DND-41 (cell line): Measurements from ENCODE around the gene HNRNPH1.
A peak's percentile ranks its signal among the peaks of the same experiment; 100 is the strongest.
"Not testable (repeated sequence)": the region's sequence is repeated elsewhere in the genome, so short reads cannot be mapped to it uniquely, and the experiment has no call there.

Experiments
- ATAC-seq: fragments of 200-7000 bp; cut with Tn5 transposase; 3 replicates; pipeline ENCODE4 v1.9.1; 2021; ENCODE audit warnings: low read depth; ENCODE audit not compliant: insufficient read depth
- DNase-seq: peaks from one replicate; pipeline ENCODE4 v3.0.0-alpha.2; 2020
- H2AFZ ChIP-seq: 2 replicates; pipeline ENCODE4 v1.6.0; 2012; ENCODE audit warnings: low read depth, low read length
- H3K27ac ChIP-seq: 2 replicates; pipeline ENCODE4 v1.5.1; 2012; ENCODE audit warnings: low read length, inconsistent platforms
- H3K27me3 ChIP-seq: fragments of 200-600 bp; sonication (generic); 2 replicates; pipeline ENCODE4 v1.6.0; 2012; ENCODE audit warnings: low read length, mild to moderate bottlenecking, inconsistent platforms; ENCODE audit not compliant: insufficient read depth, poor library complexity
- H3K36me3 ChIP-seq: 2 replicates; pipeline ENCODE4 v1.5.1; 2012; ENCODE audit warnings: low read length, inconsistent platforms; ENCODE audit not compliant: insufficient read depth
- H3K4me1 ChIP-seq: 2 replicates; pipeline ENCODE4 v1.5.1; 2012; ENCODE audit warnings: mild to moderate bottlenecking, low read length; ENCODE audit not compliant: insufficient read depth
- H3K4me2 ChIP-seq: 2 replicates; pipeline ENCODE4 v1.6.0; 2012; ENCODE audit warnings: mild to moderate bottlenecking, moderate library complexity, low read length, inconsistent platforms; ENCODE audit not compliant: insufficient read depth
- H3K4me3 ChIP-seq, 2 experiments: fragments of 200-600 bp in 1 of 2; shearing (Covaris generic) in 1 of 2; 2 replicates each; pipeline ENCODE4 v1.5.1; 2012 to 2016; ENCODE audit warnings: inconsistent platforms in 2 of 2, low read length in 2 of 2, mild to moderate bottlenecking in 2 of 2, low read depth in 1 of 2, moderate library complexity in 1 of 2
- H3K79me2 ChIP-seq: 2 replicates; pipeline ENCODE4 v1.6.0; 2012; ENCODE audit warnings: low read length, inconsistent platforms; ENCODE audit not compliant: insufficient read depth
- H3K9ac ChIP-seq: 2 replicates; pipeline ENCODE4 v1.6.0; 2012; ENCODE audit warnings: low read depth, mild to moderate bottlenecking, inconsistent platforms, low read length, moderate library complexity
- H3K9me3 ChIP-seq: 2 replicates; pipeline ENCODE4 v1.5.1; 2012; ENCODE audit warnings: low read length, moderate library complexity, mild to moderate bottlenecking, inconsistent platforms; ENCODE audit not compliant: insufficient read depth, severe bottlenecking
- H4K20me1 ChIP-seq: 2 replicates; pipeline ENCODE4 v1.6.0; 2012; ENCODE audit warnings: low read length; ENCODE audit not compliant: insufficient read depth
- EZH2 ChIP-seq: IDR thresholded peaks from 3 replicates; pipeline ENCODE4 v1.6.1; 2012; ENCODE audit warnings: borderline replicate concordance, low read depth, mild to moderate bottlenecking, moderate library complexity, low read length, inconsistent platforms; ENCODE audit not compliant: severe bottlenecking
- TF ChIP-seq, protein P1 (sequence below): IDR thresholded peaks from 2 replicates; pipeline ENCODE4 v1.5.1; 2012; ENCODE audit warnings: borderline replicate concordance, low read length, moderate library complexity, mild to moderate bottlenecking; ENCODE audit not compliant: poor library complexity, severe bottlenecking; ENCODE audit errors: extremely low read depth

HNRNPH1 gene, protein sequence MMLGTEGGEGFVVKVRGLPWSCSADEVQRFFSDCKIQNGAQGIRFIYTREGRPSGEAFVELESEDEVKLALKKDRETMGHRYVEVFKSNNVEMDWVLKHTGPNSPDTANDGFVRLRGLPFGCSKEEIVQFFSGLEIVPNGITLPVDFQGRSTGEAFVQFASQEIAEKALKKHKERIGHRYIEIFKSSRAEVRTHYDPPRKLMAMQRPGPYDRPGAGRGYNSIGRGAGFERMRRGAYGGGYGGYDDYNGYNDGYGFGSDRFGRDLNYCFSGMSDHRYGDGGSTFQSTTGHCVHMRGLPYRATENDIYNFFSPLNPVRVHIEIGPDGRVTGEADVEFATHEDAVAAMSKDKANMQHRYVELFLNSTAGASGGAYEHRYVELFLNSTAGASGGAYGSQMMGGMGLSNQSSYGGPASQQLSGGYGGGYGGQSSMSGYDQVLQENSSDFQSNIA

DNA sequence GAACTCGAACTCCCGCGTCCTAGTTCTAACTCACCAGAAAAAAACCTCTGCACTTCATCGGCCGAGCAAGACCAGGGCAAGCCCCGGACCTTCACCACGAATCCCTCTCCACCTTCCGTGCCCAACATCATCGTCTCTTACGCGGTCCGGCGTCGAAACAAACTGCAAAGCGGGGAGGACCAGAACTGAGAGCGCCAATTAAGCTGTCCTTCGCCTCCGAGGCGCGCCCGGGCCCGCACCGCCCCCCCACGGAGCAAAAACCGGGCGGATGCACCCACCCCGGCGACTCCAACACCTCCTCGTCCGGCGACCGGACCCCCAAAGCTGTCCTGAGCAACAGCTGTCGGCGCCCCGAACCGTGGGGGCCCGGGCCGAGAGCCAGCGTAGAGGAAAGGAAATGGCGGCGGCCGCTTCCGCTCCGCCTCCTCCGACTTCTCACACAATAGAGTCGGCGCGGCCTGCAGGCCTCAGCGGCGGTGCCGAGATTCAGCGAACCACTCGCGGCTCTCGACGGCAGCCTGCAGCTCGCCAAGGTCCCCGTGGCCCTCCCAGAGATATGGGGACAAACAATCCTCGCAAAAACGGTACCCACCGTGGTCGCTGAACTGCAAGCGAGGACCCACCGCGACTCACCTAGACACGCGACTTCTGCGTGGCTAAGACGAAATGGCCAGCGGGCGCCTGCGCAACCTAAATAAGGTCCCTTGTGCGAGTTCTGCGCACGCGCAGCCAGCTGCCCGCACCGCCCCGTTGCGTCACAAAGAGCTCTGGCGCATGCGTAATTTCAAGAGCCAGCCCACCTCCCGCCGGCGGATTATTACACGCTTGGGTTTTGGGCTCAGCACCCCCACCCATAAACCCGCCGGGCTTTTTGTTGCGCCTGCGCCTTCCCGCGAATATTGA, at the start of gene HNRNPH1:
HNRNPH1 (minus strand) TSS at position 669 of the 903 bp plus-strand sequence; CDS start at position 131, 538 bp downstream.
- TF ChIP-seq, protein P1, sequence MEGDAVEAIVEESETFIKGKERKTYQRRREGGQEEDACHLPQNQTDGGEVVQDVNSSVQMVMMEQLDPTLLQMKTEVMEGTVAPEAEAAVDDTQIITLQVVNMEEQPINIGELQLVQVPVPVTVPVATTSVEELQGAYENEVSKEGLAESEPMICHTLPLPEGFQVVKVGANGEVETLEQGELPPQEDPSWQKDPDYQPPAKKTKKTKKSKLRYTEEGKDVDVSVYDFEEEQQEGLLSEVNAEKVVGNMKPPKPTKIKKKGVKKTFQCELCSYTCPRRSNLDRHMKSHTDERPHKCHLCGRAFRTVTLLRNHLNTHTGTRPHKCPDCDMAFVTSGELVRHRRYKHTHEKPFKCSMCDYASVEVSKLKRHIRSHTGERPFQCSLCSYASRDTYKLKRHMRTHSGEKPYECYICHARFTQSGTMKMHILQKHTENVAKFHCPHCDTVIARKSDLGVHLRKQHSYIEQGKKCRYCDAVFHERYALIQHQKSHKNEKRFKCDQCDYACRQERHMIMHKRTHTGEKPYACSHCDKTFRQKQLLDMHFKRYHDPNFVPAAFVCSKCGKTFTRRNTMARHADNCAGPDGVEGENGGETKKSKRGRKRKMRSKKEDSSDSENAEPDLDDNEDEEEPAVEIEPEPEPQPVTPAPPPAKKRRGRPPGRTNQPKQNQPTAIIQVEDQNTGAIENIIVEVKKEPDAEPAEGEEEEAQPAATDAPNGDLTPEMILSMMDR: peak; percentile 10
- TF ChIP-seq EZH2: no peak
- ATAC-seq: peak; percentile 71
- H4K20me1 ChIP-seq: peaks cover 50% of the 10 kb centered on the region
- H2AFZ ChIP-seq: peak within 1 kb of the TSS; percentile 81
- H3K4me2 ChIP-seq: peak within 1 kb of the TSS; percentile 89
- no peaks in the 10 kb centered on the region for H3K9me3 ChIP-seq
- DNase-seq: peak; percentile 99
- H3K4me1 ChIP-seq: peaks cover 49% of the 10 kb centered on the region
- peak within 1 kb of the TSS; percentile 98 for H3K27ac ChIP-seq
- H3K27me3 ChIP-seq: no peaks in the 10 kb centered on the region
- peak within 1 kb of the TSS; percentile 100 for H3K9ac ChIP-seq
- H3K36me3 ChIP-seq: peaks cover 50% of the 10 kb centered on the region
- H3K79me2 ChIP-seq: peaks cover 74% of the 10 kb centered on the region
- peak within 1 kb of the TSS; percentile 82 to 85 for H3K4me3 ChIP-seq

DNA sequence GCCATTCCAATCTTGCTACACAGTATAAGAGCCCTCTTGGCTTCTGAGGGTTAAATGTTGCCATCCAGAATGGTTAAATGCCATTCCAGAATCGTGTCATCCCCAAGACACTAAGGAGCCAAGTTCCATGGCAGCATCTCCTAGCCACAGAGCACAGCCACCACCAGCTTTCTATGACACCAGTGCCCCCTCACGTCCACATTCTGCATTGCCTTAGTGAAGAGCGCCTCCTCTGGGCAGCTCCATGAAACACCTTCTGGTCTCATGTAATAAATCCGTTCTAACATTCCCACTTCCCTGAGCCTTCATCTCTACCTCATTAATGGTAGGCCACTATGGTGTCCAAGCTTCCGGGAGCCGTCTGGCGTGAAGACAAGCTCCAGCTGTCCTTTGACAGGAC, 44.9 kb upstream of the HNRNPH1 start:
- H3K9ac ChIP-seq: no peak overlapping the region
- H3K4me2 ChIP-seq: no peak overlapping the region
- ATAC-seq: peak; percentile 51; the same call in 1 of the 3 replicates
- no peaks in the 10 kb centered on the region for H4K20me1 ChIP-seq
- no peaks in the 10 kb centered on the region for H3K27me3 ChIP-seq
- H3K79me2 ChIP-seq: no peaks in the 10 kb centered on the region
- H3K9me3 ChIP-seq: no peaks in the 10 kb centered on the region
- peaks cover 9% of the 10 kb centered on the region; the same call in 1 of the 2 replicates for H3K36me3 ChIP-seq
- H3K27ac ChIP-seq: no peak overlapping the region
- no peak overlapping the region for H2AFZ ChIP-seq
- TF ChIP-seq, protein P1: peak; percentile 66
- no peak for TF ChIP-seq EZH2
- no peak overlapping the region for H3K4me3 ChIP-seq
- no peaks in the 10 kb centered on the region for H3K4me1 ChIP-seq
- peak; percentile 35 for DNase-seq

DNA sequence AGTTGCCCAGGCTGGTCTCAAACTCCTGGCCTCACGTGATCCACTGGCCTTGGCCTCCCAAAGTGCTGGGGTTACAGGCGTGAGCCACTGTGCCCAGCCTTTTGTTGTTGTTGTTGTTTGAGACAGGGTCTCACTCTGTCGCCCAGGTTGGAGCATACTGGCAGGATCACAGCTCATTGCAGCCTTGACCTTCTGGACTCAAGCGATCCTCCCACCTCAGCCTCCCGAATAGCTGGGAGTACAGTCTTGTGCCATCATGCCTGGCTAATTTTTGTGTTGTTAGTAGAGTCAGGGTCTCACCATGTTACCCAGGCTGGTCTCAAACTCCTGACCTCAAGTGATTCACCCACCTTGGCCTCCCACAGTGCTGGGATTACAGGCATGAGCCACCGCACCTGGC, 38.2 kb upstream of the HNRNPH1 start:
- not testable (repeated sequence) for H3K79me2 ChIP-seq, H3K9me3 ChIP-seq, H3K4me2 ChIP-seq, H3K4me3 ChIP-seq, H3K27ac ChIP-seq, H4K20me1 ChIP-seq, ATAC-seq, H3K36me3 ChIP-seq, H2AFZ ChIP-seq, DNase-seq, H3K9ac ChIP-seq, H3K27me3 ChIP-seq
- peaks cover 15% of the 10 kb centered on the region for H3K4me1 ChIP-seq

DNA sequence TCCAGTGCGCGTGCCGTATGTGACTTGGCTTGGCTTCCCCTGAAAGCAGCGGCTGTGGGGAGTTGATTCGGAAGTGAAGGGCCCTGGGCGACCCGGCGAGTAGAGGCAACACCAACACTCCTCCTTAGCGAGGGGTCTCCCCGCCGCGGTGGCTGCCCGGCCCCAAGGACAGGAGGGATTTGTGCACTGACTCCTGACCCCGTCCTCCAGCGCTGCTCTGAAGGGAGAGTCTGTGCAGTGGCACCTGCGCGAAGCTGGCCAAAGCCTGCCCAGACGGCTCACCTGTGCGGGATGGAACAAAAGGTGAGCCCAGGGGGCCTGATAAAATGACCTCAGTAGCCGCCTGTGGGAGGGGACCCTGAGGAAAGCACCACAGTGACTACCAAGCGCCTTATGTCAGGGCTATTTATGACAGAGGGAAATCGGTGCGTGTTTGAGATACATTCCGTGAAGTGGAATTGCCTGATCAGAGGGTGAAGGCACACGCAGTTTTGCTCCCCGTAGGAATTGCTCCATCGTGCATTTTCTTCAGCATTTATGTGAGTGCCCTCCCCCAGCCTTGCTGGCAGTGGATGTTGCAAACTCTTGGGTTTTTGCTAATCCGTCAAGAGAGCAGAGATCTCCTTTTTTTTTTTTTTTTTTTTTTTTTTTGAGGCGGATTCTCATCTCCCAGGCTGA, 34.8 kb upstream of the HNRNPH1 start:
- not testable (repeated sequence) for H4K20me1 ChIP-seq, H3K36me3 ChIP-seq, H3K27me3 ChIP-seq, ATAC-seq, H3K9me3 ChIP-seq, H3K79me2 ChIP-seq
- H2AFZ ChIP-seq: peak overlapping the region; percentile 93
- peak overlapping the region; percentile 69 for H3K9ac ChIP-seq
- DNase-seq: peak; percentile 17
- H3K4me3 ChIP-seq: peak overlapping the region; percentile 41 to 94; a peak in 3 of 4 replicates
- H3K4me1 ChIP-seq: peaks cover 15% of the 10 kb centered on the region
- peak overlapping the region; percentile 99 for H3K4me2 ChIP-seq
- H3K27ac ChIP-seq: peak overlapping the region; percentile 67

DNA sequence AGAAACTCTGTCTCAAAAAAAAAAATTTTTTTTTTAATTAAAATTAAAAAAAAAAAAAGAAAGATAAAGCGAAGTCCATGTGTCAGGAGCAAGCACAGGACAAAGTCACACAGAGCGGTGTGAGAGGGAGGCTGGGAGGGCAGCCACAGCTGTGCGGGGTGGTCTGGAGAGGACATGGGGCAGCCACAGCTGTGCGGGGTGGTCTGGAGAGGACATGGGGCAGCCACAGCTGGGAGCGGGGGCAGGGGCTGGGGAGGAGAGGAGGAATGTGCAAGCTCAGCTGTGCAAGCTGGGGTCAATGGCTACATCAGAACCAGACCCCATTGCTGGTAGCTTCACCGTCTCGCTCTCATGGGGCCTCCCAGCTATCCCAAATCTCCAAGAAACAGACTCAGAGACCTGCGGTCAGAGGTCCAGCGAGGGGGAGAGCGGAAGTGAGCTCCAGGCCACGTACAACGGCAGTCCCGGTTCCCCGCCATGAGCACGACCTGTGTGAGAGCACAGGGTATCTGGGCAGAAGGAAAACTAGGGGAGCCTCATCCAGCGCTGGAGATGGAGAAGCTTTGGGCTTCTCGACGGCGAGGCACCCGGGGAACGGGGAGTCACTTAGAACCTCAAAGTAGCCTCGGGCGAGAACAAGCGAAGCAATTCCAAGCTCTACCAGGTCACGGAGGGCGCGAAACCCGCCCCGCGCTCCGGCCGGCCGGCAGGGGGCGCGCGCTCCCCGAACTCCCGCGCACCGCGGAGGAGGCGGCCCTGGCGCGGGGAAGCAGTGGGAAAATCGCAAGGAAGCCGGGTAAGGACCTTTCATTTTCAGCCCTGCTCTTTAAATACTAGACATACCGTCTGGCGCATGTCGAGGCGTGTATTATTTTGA, 34.1 kb upstream of the HNRNPH1 start:
- not testable (repeated sequence) for H3K9me3 ChIP-seq, H4K20me1 ChIP-seq, H3K36me3 ChIP-seq, DNase-seq, H3K79me2 ChIP-seq, H3K27me3 ChIP-seq, H3K4me3 ChIP-seq, H3K27ac ChIP-seq, H3K9ac ChIP-seq
- peak; percentile 94 for ATAC-seq
- Histone ChIP-seq H3K4me2 (peak overlapping the region; percentile 42; the same call in 1 of the 2 replicates), H3K4me1 (peaks cover 15% of the 10 kb centered on the region), H2AFZ (peak overlapping the region; percentile 67; the same call in 1 of the 2 replicates)
